Caco-2 (cell line): ENCODE measurements around the gene MED14. TPM values are rescaled to one million over a fixed set of nuclear protein-coding genes. Genes with fewer than 3 reads are reported as not detected.

ENCODE experiments used
- BruUV-seq: library from RNA; stranded (reverse); fragments of 400-500 nt; replicated peaks from 2 replicates; lab custom pipeline; 2021; lab: Mats Ljungman, UMichigan
- CTCF ChIA-PET: fragments of 300-600 bp; sonication (Branson Sonifier 250); formaldehyde crosslinking; loops from one replicate; lab custom pipeline; 2022; ENCODE audit warnings: antibody characterized with exemption; lab: Charles Lee
- POLR2A ChIA-PET: fragments of 300-600 bp; sonication (Branson Sonifier 250); formaldehyde crosslinking; loops from one replicate; lab custom pipeline; 2022; ENCODE audit warnings: antibody characterized with exemption; lab: Charles Lee
- DNase-seq, 2 experiments: peaks; one replicate each; pipeline versions ENCODE4 v3.0.0 to v3.0.0-alpha.2; 2020 to 2022
- H3K27me3 ChIP-seq: replicated peaks from 2 replicates; pipeline ENCODE4 v1.6.0; 2011; ENCODE audit warnings: low read length; ENCODE audit not compliant: control insufficient read depth, insufficient read depth
- H3K36me3 ChIP-seq: 2 replicates; pipeline ENCODE4 v1.5.1; 2011; ENCODE audit warnings: low read length; ENCODE audit not compliant: control insufficient read depth, insufficient read depth
- H3K4me1 ChIP-seq: fragments of 250-450 bp; sonication (Bioruptor Pico); 2 replicates; pipeline ENCODE4 v1.5.1; 2020; ENCODE audit warnings: mild to moderate bottlenecking
- H3K4me3 ChIP-seq: 2 replicates; pipeline ENCODE4 v1.5.1; 2011; ENCODE audit warnings: low read depth, mild to moderate bottlenecking, control low read depth, low read length
- H3K9me3 ChIP-seq: fragments of 250-450 bp; sonication (Bioruptor Pico); 2 replicates; pipeline ENCODE4 v1.5.1; 2020; ENCODE audit warnings: mild to moderate bottlenecking, moderate library complexity
- H3K27ac Mint-ChIP-seq: one replicate; pipeline ENCODE4 v1.8.0; 2022; ENCODE audit warnings: mixed read lengths; ENCODE audit not compliant: unreplicated experiment
- H3K27me3 Mint-ChIP-seq: one replicate; pipeline ENCODE4 v1.8.0; 2022; ENCODE audit warnings: mixed read lengths; ENCODE audit not compliant: insufficient read depth, unreplicated experiment
- H3K36me3 Mint-ChIP-seq: one replicate; pipeline ENCODE4 v1.8.0; 2022; ENCODE audit warnings: mild to moderate bottlenecking, mixed read lengths; ENCODE audit not compliant: insufficient read depth, unreplicated experiment
- H3K4me1 Mint-ChIP-seq: one replicate; pipeline ENCODE4 v1.8.0; 2022; ENCODE audit warnings: low read depth, mixed read lengths; ENCODE audit not compliant: unreplicated experiment
- H3K4me3 Mint-ChIP-seq: one replicate; pipeline ENCODE4 v1.8.0; 2022; ENCODE audit warnings: mild to moderate bottlenecking, moderate library complexity, mixed read lengths; ENCODE audit not compliant: unreplicated experiment
- H3K9me3 Mint-ChIP-seq: one replicate; pipeline ENCODE4 v1.8.0; 2022; ENCODE audit warnings: mixed read lengths; ENCODE audit not compliant: unreplicated experiment
- intact Hi-C: fragments of 100-400 bp; cut with micrococcal nuclease; formaldehyde crosslinking; loops from one replicate; pipeline ENCODE4 v1.10.0; 2022; ENCODE audit not compliant: unreplicated experiment
- total RNA-seq: library from RNA; stranded (reverse); gene quantifications from 2 replicates; pipeline ENCODE4 v1.2.3, GENCODE V29; 2022
- TF ChIP-seq, protein P1 (sequence below), 2 experiments: fragments of 200-600 bp in 1 of 2; IDR thresholded peaks; 1 replicate in 1 of 2; 2 replicates in 1 of 2; pipeline versions ENCODE4 v1.5.1 to v1.8.0; 2011 to 2022; ENCODE audit warnings: antibody characterized with exemption in 1 of 2, control low read depth in 1 of 2, inconsistent platforms in 1 of 2, low read depth in 1 of 2, low read length in 1 of 2, mild to moderate bottlenecking in 1 of 2, moderate library complexity in 1 of 2; ENCODE audit not compliant: insufficient read depth in 1 of 2, severe bottlenecking in 1 of 2, unreplicated experiment in 1 of 2

MED14 gene
- total RNA-seq, 1 experiment from 2014 or later: 42.6 TPM

DNA sequence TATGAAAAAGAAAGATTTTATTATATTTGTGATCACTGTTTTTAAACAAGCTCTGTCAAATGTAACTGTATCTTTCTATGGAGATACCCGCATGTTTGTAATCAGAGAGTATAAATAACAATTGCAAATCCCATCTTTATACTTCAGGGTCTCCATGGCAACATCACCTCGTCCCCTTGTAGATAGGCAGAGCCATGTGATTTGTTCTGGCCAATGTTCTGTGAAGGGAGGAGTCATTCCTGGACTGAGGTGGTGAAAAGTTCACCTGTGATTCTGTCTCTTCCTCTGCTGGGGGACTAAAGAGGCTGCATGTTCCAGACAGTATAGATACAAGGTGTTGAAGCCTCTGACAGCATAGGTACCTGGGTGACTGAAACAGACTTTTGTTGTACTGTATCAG lies 45.6 kb upstream of the MED14 start:
- TF ChIP-seq, protein P1, sequence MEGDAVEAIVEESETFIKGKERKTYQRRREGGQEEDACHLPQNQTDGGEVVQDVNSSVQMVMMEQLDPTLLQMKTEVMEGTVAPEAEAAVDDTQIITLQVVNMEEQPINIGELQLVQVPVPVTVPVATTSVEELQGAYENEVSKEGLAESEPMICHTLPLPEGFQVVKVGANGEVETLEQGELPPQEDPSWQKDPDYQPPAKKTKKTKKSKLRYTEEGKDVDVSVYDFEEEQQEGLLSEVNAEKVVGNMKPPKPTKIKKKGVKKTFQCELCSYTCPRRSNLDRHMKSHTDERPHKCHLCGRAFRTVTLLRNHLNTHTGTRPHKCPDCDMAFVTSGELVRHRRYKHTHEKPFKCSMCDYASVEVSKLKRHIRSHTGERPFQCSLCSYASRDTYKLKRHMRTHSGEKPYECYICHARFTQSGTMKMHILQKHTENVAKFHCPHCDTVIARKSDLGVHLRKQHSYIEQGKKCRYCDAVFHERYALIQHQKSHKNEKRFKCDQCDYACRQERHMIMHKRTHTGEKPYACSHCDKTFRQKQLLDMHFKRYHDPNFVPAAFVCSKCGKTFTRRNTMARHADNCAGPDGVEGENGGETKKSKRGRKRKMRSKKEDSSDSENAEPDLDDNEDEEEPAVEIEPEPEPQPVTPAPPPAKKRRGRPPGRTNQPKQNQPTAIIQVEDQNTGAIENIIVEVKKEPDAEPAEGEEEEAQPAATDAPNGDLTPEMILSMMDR (IDR thresholded peaks at IDR 0.05; ENCODE audit: insufficient read depth in 1 of 2, low read depth in 1 of 2, low read length in 1 of 2, severe bottlenecking in 1 of 2, unreplicated experiment in 1 of 2): no peak
- DNase-seq: no peak
- BruUV-seq: no TSS peak
- Histone ChIP-seq H3K36me3 (no peaks in the 10 kb centered on the region), H3K4me3 (no peak overlapping the region), H3K9me3 (no peaks in the 10 kb centered on the region), H3K4me1 (no peaks in the 10 kb centered on the region), H3K27me3 (no peaks in the 10 kb centered on the region)
- no peak overlapping the region for H3K4me3 Mint-ChIP-seq
- intact Hi-C loops: no loop called here
- no peaks in the 10 kb centered on the region for H3K27me3 Mint-ChIP-seq
- H3K36me3 Mint-ChIP-seq: no peaks in the 10 kb centered on the region
- POLR2A ChIA-PET: no interaction called here
- no peaks in the 10 kb centered on the region for H3K9me3 Mint-ChIP-seq
- CTCF ChIA-PET: interaction anchor here (0.7 kb wide), 1 partner anchor 13 kb away, joined by 4 read pairs; no protein-coding TSS in a partner anchor
- no peak overlapping the region for H3K27ac Mint-ChIP-seq
- H3K4me1 Mint-ChIP-seq: no peaks in the 10 kb centered on the region

GRCh38 chrX:40780082-40780481 lies 44.7 kb upstream of the MED14 start:
- no peak for DNase-seq
- no peak overlapping the region for H3K4me3 ChIP-seq
- H3K4me3 Mint-ChIP-seq: no peak overlapping the region
- TF ChIP-seq, protein P1 (IDR thresholded peaks at IDR 0.05; ENCODE audit: insufficient read depth in 1 of 2, low read depth in 1 of 2, low read length in 1 of 2, severe bottlenecking in 1 of 2, unreplicated experiment in 1 of 2): no peak
- H3K36me3 Mint-ChIP-seq: no peaks in the 10 kb centered on the region
- no peak overlapping the region for H3K27ac Mint-ChIP-seq
- no peaks in the 10 kb centered on the region for H3K4me1 Mint-ChIP-seq
- ChIA-PET CTCF (no interaction called here), POLR2A (no interaction called here)
- H3K36me3 ChIP-seq: no peaks in the 10 kb centered on the region
- H3K4me1 ChIP-seq: no peaks in the 10 kb centered on the region
- intact Hi-C loops: no loop called here
- no peaks in the 10 kb centered on the region for H3K27me3 ChIP-seq
- H3K9me3 Mint-ChIP-seq: no peaks in the 10 kb centered on the region
- no peaks in the 10 kb centered on the region for H3K27me3 Mint-ChIP-seq
- no TSS peak for BruUV-seq
- no peaks in the 10 kb centered on the region for H3K9me3 ChIP-seq

- Mint-ChIP-seq H3K4me3 (no peak overlapping the region), H3K4me1 (no peaks in the 10 kb centered on the region), H3K9me3 (no peaks in the 10 kb centered on the region), H3K36me3 (no peaks in the 10 kb centered on the region), H3K27me3 (no peaks in the 10 kb centered on the region), H3K27ac (no peak overlapping the region)
- H3K9me3 ChIP-seq: no peaks in the 10 kb centered on the region
- TF ChIP-seq, protein P1 (IDR thresholded peaks at IDR 0.05; ENCODE audit: insufficient read depth in 1 of 2, low read depth in 1 of 2, low read length in 1 of 2, severe bottlenecking in 1 of 2, unreplicated experiment in 1 of 2): no peak
- ChIA-PET POLR2A (no interaction called here), CTCF (no interaction called here)
- intact Hi-C loops: no loop called here
- H3K27me3 ChIP-seq: no peaks in the 10 kb centered on the region
- no peaks in the 10 kb centered on the region for H3K4me1 ChIP-seq
- DNase-seq: no peak
- no peaks in the 10 kb centered on the region for H3K36me3 ChIP-seq
- H3K4me3 ChIP-seq: no peak overlapping the region
- BruUV-seq: no TSS peak
Observed at GRCh38 chrX:40778861-40779575, 43.7 kb upstream of the MED14 start.
